ENCODE results near the gene DHX35. TPM values are rescaled to one million over a fixed set of nuclear protein-coding genes. Genes with fewer than 3 reads are reported as not detected.

DHX35 gene
- total and polyA plus RNA-seq, 2 of the 8 experiments (the other 6 are each of a cell fraction or from before 2014, with no cell fraction given) = 21.9 to 27.7 TPM

- H3K9me3 ChIP-seq (ENCODE audit: insufficient read depth in 2 of 2, low read depth in 1 of 2, low read length in 1 of 2) = no peaks in the 10 kb centered on the region
- no peak overlapping the region for H2BK20ac ChIP-seq (ENCODE audit: low read length)
- H4K20me1 ChIP-seq (replicated peaks in 1 of 2; ENCODE audit: control insufficient read depth in 1 of 2, insufficient read depth in 2 of 2, low read length in 2 of 2) = peaks cover 9 to 24% of the 10 kb centered on the region in 2 experiments
- peaks cover 5 to 54% of the 10 kb centered on the region in 2 experiments for H3K79me2 ChIP-seq (ENCODE audit: control insufficient read depth in 1 of 2, insufficient read depth in 2 of 2, low read length in 2 of 2)
- FAIRE-seq (no peak), DNase-seq (ENCODE audit: low read depth in 1 of 2, low spot score in 2 of 2) (no peak)
- H3K23me2 ChIP-seq (ENCODE audit: low read depth, low read length) = no peaks in the 10 kb centered on the region
- no peak overlapping the region for H2BK120ac ChIP-seq (replicated peaks; ENCODE audit: low read depth, low read length)
- 83% methylated on average over 5 of the region's 5 CpGs; no CpG with 5 or more reads in 1 of the 2 experiments for WGBS, 2 experiments (ENCODE audit: extremely low coverage in 1 of 2, insufficient coverage in 1 of 2, insufficient read length in 1 of 2, insufficient replicate concordance in 2 of 2, low coverage in 1 of 2, low lambda C conversion rate in 2 of 2, missing lambda C conversion rate in 1 of 2)
- ChIA-PET CTCF (ENCODE audit: partially characterized antibody) (interaction anchor here (0.7 to 2.5 kb wide), 8 partner anchors 9 to 107 kb away, joined by 3 to 10 read pairs (median 3); partner anchors contain the start of gene FAM83D), POLR2A (ENCODE audit: partially characterized antibody) (interaction anchor here (0.8 to 7.9 kb wide), 4 partner anchors 10 to 22 kb away, joined by 3 to 57 read pairs (median 4); partner anchors contain the start of genes DHX35 and FAM83D)
- H2AFZ ChIP-seq (ENCODE audit: low read length) = no peak overlapping the region
- peaks cover 26% of the 10 kb centered on the region for H3K79me1 ChIP-seq (ENCODE audit: low read depth, low read length)
- no peaks in the 10 kb centered on the region for H3K27me3 ChIP-seq (replicated peaks in 1 of 4; ENCODE audit: control insufficient read depth in 3 of 4, extremely low read depth in 1 of 4, insufficient read depth in 3 of 4, low read length in 3 of 4)
- H3K23ac ChIP-seq (ENCODE audit: insufficient read length) = no peak overlapping the region
- H3K4me1 ChIP-seq (replicated peaks in 1 of 4; ENCODE audit: control insufficient read depth in 3 of 4, insufficient read depth in 4 of 4, low read length in 3 of 4) = peaks cover 0 to 6% (median 0%) of the 10 kb centered on the region in 4 experiments; a peak in 2 of 7 replicates
- H3K27ac ChIP-seq (ENCODE audit: low read depth, low read length) = no peak overlapping the region
- H3K14ac ChIP-seq (ENCODE audit: insufficient read length) = no peak overlapping the region
- H3K4ac ChIP-seq (replicated peaks; ENCODE audit: insufficient read length, low read depth, low read length) = no peak overlapping the region
- no peak overlapping the region for H3K4me2 ChIP-seq (ENCODE audit: insufficient read depth in 1 of 2, low read depth in 2 of 2, low read length in 2 of 2)
- no peak overlapping the region for H2BK5ac ChIP-seq (ENCODE audit: low read depth, low read length)
- TF ChIP-seq TBP (IDR thresholded peaks at IDR 0.05; ENCODE audit: low read depth, low read length) = no peak
- TF ChIP-seq EP300 (IDR thresholded peaks at IDR 0.05; ENCODE audit: borderline replicate concordance in 1 of 2, low read depth in 2 of 2, low read length in 2 of 2) = no peak
- no peak for TF ChIP-seq YY1 (IDR thresholded peaks at IDR 0.05; ENCODE audit: low read depth, low read length)
- TF ChIP-seq JUN (IDR thresholded peaks at IDR 0.05; ENCODE audit: low read depth, low read length) = no peak
- peak in 1 of 3 experiments; percentile 27; a peak in 1 of 4 replicates for TF ChIP-seq CTCF (IDR thresholded peaks at IDR 0.05; ENCODE audit: control extremely low read depth in 1 of 3, insufficient read depth in 1 of 3, low read depth in 1 of 3, low read length in 3 of 3)
- TF ChIP-seq KDM5A (IDR thresholded peaks at IDR 0.05; ENCODE audit: low read length) = no peak
- H2BK15ac ChIP-seq (ENCODE audit: low read length) = no peak overlapping the region
- no peak overlapping the region; a peak in 1 of 7 replicates for H3K9ac ChIP-seq (replicated peaks in 1 of 4; ENCODE audit: extremely low read depth in 1 of 4, low read depth in 3 of 4, low read length in 3 of 4)
- H4K91ac ChIP-seq (replicated peaks; ENCODE audit: insufficient read length, low read length) = no peak overlapping the region
- H2AK5ac ChIP-seq (ENCODE audit: low read depth, low read length) = no peak overlapping the region
- H4K5ac ChIP-seq (ENCODE audit: insufficient read length, low read depth, low read length) = no peak overlapping the region
- peaks cover 7 to 58% (median 31%) of the 10 kb centered on the region in 4 experiments; a peak in 6 of 8 replicates for H3K36me3 ChIP-seq (ENCODE audit: control insufficient read depth in 2 of 4, insufficient read depth in 4 of 4, low read length in 3 of 4)
- H3K18ac ChIP-seq (ENCODE audit: extremely low read depth, low read length) = no peak overlapping the region
- H4K8ac ChIP-seq (ENCODE audit: extremely low read depth, insufficient read depth, low read length) = no peak overlapping the region
- no peak overlapping the region for H3K4me3 ChIP-seq (ENCODE audit: extremely low read depth in 1 of 4, insufficient read depth in 2 of 4, low read depth in 3 of 4, low read length in 4 of 4)
- H2BK12ac ChIP-seq (ENCODE audit: low read depth, low read length) = no peak overlapping the region
- H3K56ac ChIP-seq (replicated peaks; ENCODE audit: insufficient read length, low read depth, low read length) = no peak overlapping the region
These were observed 20.3 kb upstream of the DHX35 start for GRCh38 chr20:38941726-38942389.
